Adrenal gland (tissue), 12 donors: ENCODE data around the gene OCLN. TPM values are rescaled to one million over a fixed set of nuclear protein-coding genes. Genes with fewer than 3 reads are reported as not detected.

Source experiments
- DNase-seq, 7 donors: peaks; one replicate each; pipeline ENCODE4 v3.0.0-alpha.2; 2019 to 2020
- H3K27ac ChIP-seq, 5 donors: fragments of 200-600 bp; sonication (generic) in 4 of 5; 1 replicate in 3 of 5; 2 replicates in 2 of 5; pipeline versions ENCODE4 v1.5.1 to v1.8.0; 2016 to 2020; ENCODE audit warnings: mild to moderate bottlenecking in 1 of 5
- H3K27me3 ChIP-seq: fragments of 200-600 bp; 2 replicates; pipeline ENCODE4 v1.8.0; 2021
- H3K36me3 ChIP-seq, 2 donors: fragments of 200-600 bp; replicated peaks in 1 of 2; 1 replicate in 1 of 2; 2 replicates in 1 of 2; pipeline versions ENCODE4 v1.5.1 to v1.8.0; 2018 to 2022
- H3K4me1 ChIP-seq, 2 donors: fragments of 200-600 bp; replicated peaks in 1 of 2; 1 replicate in 1 of 2; 2 replicates in 1 of 2; pipeline versions ENCODE4 v1.5.1 to v1.8.0; 2018 to 2021
- H3K4me3 ChIP-seq, 4 donors: fragments of 200-600 bp; sonication (generic) in 3 of 4; one replicate each; pipeline ENCODE4 v1.5.1; 2016 to 2018
- H3K9me3 ChIP-seq, 3 donors: fragments of 200-600 bp; sonication (generic) in 1 of 3; replicated peaks in 1 of 3; 1 replicate in 2 of 3; 2 replicates in 1 of 3; pipeline versions ENCODE4 v1.5.1 to v1.8.0; 2016 to 2021
- POLR2A ChIP-seq, 2 donors: fragments of 450-650 bp; IDR thresholded peaks; one replicate each; pipeline ENCODE4 v1.6.1; 2017; ENCODE audit warnings: antibody characterized with exemption in 2 of 2, mild to moderate bottlenecking in 2 of 2, moderate library complexity in 1 of 2
- WGBS, 4 donors: extraction: QIAGEN DNeasy Blood & Tissue Kit in 2 of 4; methylation state at CpG; one replicate each; pipeline versions ENCODE4 v1.1.5 to v1.1.7; 2013 to 2017; 5-methylcytosine and 5-hydroxymethylcytosine counted together
- intact Hi-C, 2 donors: fragments of 100-400 bp; cut with DNase I; formaldehyde crosslinking; loops; one replicate each; pipeline versions ENCODE4 v1.14.1 to v1.15.0; 2022 to 2023
- polyA plus RNA-seq, 3 donors: library from polyadenylated mRNA; stranded (reverse); fragments of 200-250 nt in 2 of 3; fragments of 350-450 nt in 1 of 3; fragmentation: Illumina TruSeq in 1 of 3; extraction: RNeasy Lipid Tissue Mini Kit (QIAGEN cat#74804) in 1 of 3; gene quantifications; one replicate each; pipeline ENCODE4 v1.2.3, GENCODE V29; 2013 to 2014
- total RNA-seq, 9 donors: library from RNA; depleted of rRNA in 4 of 9; stranded (reverse); fragments of >200 nt in 4 of 9; fragments of 120-200 nt in 1 of 9; fragmentation: NEBNext Ultra II Directional in 1 of 9; extraction: Animal tissue kit (Norgen Biotek cat#: 25700) in 1 of 9; gene quantifications; one replicate each; pipeline versions ENCODE4 v1.1.0 to v1.2.4, GENCODE V29; 2013 to 2023
- TF ChIP-seq, protein P1 (sequence below), 6 experiments: fragments of 450-650 bp in 4 of 6; fragments of 200-600 bp in 2 of 6; sonication (generic) in 1 of 6; IDR thresholded peaks; 1 replicate in 5 of 6; 2 replicates in 1 of 6; pipeline versions ENCODE4 v1.5.1 to v1.8.0; 2016 to 2021; ENCODE audit warnings: antibody characterized with exemption in 6 of 6, mild to moderate bottlenecking in 2 of 6, moderate library complexity in 1 of 6
- donor health status: healthy with polysubstance abuse.
- donor health status: Bipolar disorder and iron deficiency.
- donor health status: DM: yes; HTN: yes; CAD: no.
- donor health status: DM: no; HTN: no; CAD: no.
- donor health status: DM: no; HTN: no; CAD: no.
- donor health status: DM: yes; HTN: yes; CAD: no.

OCLN gene
- total and polyA plus RNA-seq, 12 donors = 0.16 to 8.8 (median 1.0) TPM

DNA sequence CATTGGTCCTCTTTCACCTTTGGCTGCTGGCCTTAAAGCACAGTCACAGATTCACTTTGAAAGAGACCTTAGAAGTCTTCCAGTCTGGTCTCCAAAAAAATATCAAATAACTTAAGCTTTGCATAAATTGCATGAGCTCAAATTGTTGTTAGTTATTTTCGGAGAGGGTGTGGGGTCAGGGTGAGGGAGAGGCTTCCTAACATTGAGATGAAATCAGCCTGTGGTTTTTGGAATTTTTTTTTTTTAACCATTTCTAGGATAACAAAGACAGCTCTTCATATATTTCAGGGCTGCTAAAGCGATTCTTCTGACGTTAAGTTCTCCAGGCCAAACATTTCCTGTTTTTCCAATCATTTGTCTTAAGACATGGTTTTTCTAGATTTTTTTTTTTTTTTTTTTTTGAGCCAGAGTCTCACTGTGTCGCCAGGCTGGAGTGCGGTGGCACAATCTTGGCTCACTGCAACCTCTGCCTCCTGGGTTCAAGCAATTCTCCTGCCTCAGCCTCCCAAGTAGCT is 4.5 kb downstream of the OCLN start:
- DNase-seq = no peak
- intact Hi-C loops = no loop called here
- Histone ChIP-seq H3K27me3 (peaks cover 39% of the 10 kb centered on the region), H3K4me3 (no peak overlapping the region), H3K36me3 (no peaks in the 10 kb centered on the region), H3K27ac (no peak overlapping the region), H3K4me1 (peaks cover 13 to 18% of the 10 kb centered on the region in 2 donors), H3K9me3 (no peaks in the 10 kb centered on the region)
- TF ChIP-seq POLR2A (IDR thresholded peaks at IDR 0.05) = no peak
- TF ChIP-seq, protein P1, sequence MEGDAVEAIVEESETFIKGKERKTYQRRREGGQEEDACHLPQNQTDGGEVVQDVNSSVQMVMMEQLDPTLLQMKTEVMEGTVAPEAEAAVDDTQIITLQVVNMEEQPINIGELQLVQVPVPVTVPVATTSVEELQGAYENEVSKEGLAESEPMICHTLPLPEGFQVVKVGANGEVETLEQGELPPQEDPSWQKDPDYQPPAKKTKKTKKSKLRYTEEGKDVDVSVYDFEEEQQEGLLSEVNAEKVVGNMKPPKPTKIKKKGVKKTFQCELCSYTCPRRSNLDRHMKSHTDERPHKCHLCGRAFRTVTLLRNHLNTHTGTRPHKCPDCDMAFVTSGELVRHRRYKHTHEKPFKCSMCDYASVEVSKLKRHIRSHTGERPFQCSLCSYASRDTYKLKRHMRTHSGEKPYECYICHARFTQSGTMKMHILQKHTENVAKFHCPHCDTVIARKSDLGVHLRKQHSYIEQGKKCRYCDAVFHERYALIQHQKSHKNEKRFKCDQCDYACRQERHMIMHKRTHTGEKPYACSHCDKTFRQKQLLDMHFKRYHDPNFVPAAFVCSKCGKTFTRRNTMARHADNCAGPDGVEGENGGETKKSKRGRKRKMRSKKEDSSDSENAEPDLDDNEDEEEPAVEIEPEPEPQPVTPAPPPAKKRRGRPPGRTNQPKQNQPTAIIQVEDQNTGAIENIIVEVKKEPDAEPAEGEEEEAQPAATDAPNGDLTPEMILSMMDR (IDR thresholded peaks at IDR 0.05) = no peak
- 60 to 68% (median 63%) methylated on average over 5 of the region's 5 CpGs for WGBS, 4 donors

DNA sequence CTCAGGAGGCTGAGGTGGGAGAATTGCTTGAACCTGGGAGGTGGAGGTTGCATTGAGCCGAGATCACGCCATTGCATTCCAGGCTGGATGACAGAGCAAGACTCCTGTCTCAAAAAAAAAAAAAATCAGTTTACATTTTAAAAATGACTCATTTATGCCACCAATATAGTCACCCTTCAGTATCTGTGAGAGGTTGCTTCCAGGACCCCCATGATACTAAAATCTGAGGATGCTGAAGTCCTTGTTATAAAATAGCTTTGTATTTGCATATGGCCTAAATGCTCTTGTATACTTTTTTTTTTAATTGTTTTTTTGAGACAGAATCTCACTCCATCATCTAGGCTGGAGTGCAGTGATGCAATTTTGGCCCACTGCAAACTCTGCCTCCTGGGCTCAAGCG is 5.8 kb downstream of the OCLN start:
- no peak for TF ChIP-seq POLR2A (IDR thresholded peaks at IDR 0.05)
- TF ChIP-seq, protein P1 (IDR thresholded peaks at IDR 0.05) = no peak

DNA sequence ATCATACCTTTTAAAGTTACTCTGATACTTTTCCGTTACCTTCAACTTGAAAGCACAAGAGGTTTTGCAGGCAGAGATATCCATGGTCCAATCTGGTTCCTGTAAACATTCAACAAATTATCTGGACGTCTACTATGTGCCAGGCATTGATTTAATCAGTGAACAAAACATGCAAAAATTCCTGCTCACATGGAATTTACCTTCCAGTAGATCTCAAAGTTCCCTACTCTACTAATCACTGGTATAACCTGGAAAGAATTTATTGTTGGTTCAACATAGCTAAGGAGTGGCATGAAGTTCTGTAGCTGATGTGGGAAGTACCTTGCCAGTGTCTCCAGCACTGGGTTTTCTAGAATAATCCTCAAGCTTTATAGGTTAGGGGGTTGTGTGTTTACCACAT is 9.8 kb downstream of the OCLN start:
- H3K9me3 ChIP-seq = no peaks in the 10 kb centered on the region
- intact Hi-C loops = no loop called here
- TF ChIP-seq POLR2A (IDR thresholded peaks at IDR 0.05) = no peak
- TF ChIP-seq, protein P1 (IDR thresholded peaks at IDR 0.05) = no peak
- no peaks in the 10 kb centered on the region for H3K36me3 ChIP-seq
- H3K4me1 ChIP-seq = no peaks in the 10 kb centered on the region
- no peaks in the 10 kb centered on the region for H3K27me3 ChIP-seq
- DNase-seq = no peak
- H3K4me3 ChIP-seq = no peak overlapping the region
- WGBS, 4 donors = 46 to 56% (median 50%) methylated on average over 2 of the region's 2 CpGs
- H3K27ac ChIP-seq = no peak overlapping the region

More for the DNA sequence above, 5.8 kb downstream of the OCLN start:
- no peak overlapping the region for H3K27ac ChIP-seq
- peaks cover 0 to 6% of the 10 kb centered on the region in 2 donors for H3K4me1 ChIP-seq
- no peak overlapping the region for H3K4me3 ChIP-seq
- 86 to 94% (median 86%) methylated on average over 3 of the region's 3 CpGs for WGBS, 4 donors
- no peaks in the 10 kb centered on the region for H3K9me3 ChIP-seq
- no peaks in the 10 kb centered on the region for H3K36me3 ChIP-seq
- H3K27me3 ChIP-seq = peaks cover 27% of the 10 kb centered on the region
- DNase-seq = no peak
- intact Hi-C loops = no loop called here

DNA sequence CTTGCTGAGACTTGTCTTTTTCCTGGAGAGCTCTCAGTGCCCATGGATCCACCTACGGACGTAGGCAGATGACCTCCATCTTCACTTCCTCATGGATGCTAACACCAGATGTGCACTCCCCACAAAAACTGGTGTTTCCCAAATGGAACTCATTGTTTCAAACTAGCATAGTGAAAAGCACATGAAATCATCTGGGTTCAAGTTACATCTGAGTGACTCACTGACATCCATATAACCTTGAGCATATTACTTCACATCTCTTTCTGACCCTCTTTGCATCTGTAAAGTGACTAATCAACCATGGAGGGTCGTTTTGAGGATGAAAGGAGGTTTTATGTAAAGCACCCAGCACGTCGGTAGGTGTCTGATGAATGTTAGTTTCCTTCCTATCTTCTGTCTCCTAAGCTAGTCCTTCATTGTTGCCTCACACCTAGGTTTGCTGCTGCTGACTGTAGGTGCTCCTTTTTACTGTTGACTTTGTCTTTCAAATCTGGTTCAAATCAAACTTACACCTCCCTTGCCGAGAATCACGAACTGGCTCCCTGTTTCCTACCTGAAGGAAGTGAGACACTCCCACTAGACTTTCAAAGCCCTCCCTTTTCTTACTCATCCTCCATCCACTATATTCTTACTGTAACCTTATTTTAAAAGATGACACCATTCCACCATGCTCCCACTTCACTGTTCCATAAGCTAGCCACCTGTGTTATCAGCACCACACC is 10.3 kb downstream of the OCLN start:
- no peaks in the 10 kb centered on the region for H3K4me1 ChIP-seq
- intact Hi-C loops = no loop called here

More for the DNA sequence above, 10.3 kb downstream of the OCLN start:
- Histone ChIP-seq H3K36me3 (no peaks in the 10 kb centered on the region), H3K27me3 (no peaks in the 10 kb centered on the region), H3K9me3 (no peaks in the 10 kb centered on the region), H3K27ac (no peak overlapping the region), H3K4me3 (no peak overlapping the region)
- no peak for TF ChIP-seq POLR2A (IDR thresholded peaks at IDR 0.05)
- TF ChIP-seq, protein P1 (IDR thresholded peaks at IDR 0.05) = no peak
- DNase-seq = no peak
- WGBS, 4 donors = 54 to 65% (median 61%) methylated on average over 7 of the region's 7 CpGs
